C4-2B (cell line): Measurements from ENCODE around the gene HP.

Source experiments
- CTCF ChIP-seq: fragments of 450-650 bp; conservative IDR thresholded peaks from 2 replicates; pipeline ENCODE4 v1.5.1; 2017; ENCODE audit warnings: mild to moderate bottlenecking
- ZFX ChIP-seq: fragments of 450-650 bp; IDR thresholded peaks from 2 replicates; pipeline ENCODE4 v1.6.1; 2017

DNA sequence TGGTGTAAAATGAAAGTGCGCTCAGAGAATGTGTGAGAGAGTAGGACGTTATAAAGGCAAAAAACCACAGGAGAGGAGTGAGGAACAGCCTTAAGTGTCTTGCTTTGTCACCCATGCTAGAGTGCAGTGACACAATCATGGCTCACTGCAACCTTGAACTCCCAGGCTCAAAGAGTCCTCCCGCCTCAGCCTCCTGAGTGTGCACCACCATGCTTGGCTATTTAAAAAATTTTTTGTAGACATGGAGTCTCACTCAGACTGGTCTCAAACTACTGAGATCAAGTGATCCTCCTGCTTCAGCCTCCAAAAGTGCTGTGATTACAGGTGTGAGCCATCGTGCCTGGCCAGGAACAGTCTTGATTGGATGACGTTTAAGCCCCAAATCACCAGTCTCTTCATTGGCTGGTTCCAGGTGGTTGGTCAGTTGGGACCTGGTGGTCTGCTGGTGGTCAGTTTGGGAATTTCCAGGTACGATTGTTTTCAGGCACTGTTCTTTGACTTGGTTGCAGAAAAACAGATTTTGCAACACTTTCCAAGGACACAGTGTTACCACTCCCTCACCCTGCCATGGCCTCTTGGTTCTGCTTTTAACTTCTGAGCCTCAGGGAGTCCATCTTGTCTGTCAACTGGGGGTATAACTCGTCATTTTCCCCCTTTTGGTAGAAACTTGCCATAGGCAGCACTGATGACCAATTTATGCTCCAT lies 24.6 kb upstream of the HP start:
- TF ChIP-seq CTCF (no peak), ZFX (no peak)
